NCI-H187 treated with DMSO at 0.1 percent for 48 hours (cell line): ENCODE results near the gene TEX26.

Experiments used
- DNase-seq: peaks from one replicate; lab custom pipeline; 2025; lab: John Stamatoyannopoulos, UW

The TEX26 gene

GRCh38 chr13:30976025-30976424 lies 43.6 kb downstream of the TEX26 start:
- no peak for DNase-seq

GRCh38 chr13:30978981-30979956 lies 46.8 kb downstream of the TEX26 start:
- no peak for DNase-seq

GRCh38 chr13:30982506-30982905 lies 50.0 kb downstream of the TEX26 start:
- DNase-seq, result no peak

GRCh38 chr13:30982906-30983305 lies 50.5 kb downstream of the TEX26 start:
- DNase-seq, result no peak

GRCh38 chr13:30983431-30983830 lies 51.0 kb downstream of the TEX26 start:
- DNase-seq, result no peak

GRCh38 chr13:30984620-30985019 lies 52.2 kb downstream of the TEX26 start:
- no peak for DNase-seq

- DNase-seq, result no peak
Observed at GRCh38 chr13:30985637-30986205, 53.3 kb downstream of the TEX26 start.

- DNase-seq, result no peak
Observed at GRCh38 chr13:30991184-30991583, 58.7 kb downstream of the TEX26 start.

GRCh38 chr13:30991922-30992321 lies 59.5 kb downstream of the TEX26 start:
- DNase-seq, result no peak

GRCh38 chr13:30995331-30995730 lies 62.9 kb downstream of the TEX26 start:
- no peak for DNase-seq

- DNase-seq, result peak; percentile 60
Observed at GRCh38 chr13:30997697-30998096, 65.2 kb downstream of the TEX26 start.

- no peak for DNase-seq
Observed at GRCh38 chr13:30998136-30999088, 66.0 kb downstream of the TEX26 start.

- no peak for DNase-seq
Observed at GRCh38 chr13:31000889-31001288, 68.4 kb downstream of the TEX26 start.

GRCh38 chr13:31001647-31002046 lies 69.2 kb downstream of the TEX26 start:
- DNase-seq, result no peak

- DNase-seq, result no peak
Observed at GRCh38 chr13:31005066-31005465, 72.6 kb downstream of the TEX26 start.

GRCh38 chr13:31007417-31007816 lies 75.0 kb downstream of the TEX26 start:
- DNase-seq, result no peak

- DNase-seq, result no peak
Observed at GRCh38 chr13:31008400-31009115, 76.1 kb downstream of the TEX26 start.

- no peak for DNase-seq
Observed at GRCh38 chr13:31009166-31009565, 76.7 kb downstream of the TEX26 start.

- no peak for DNase-seq
Observed at GRCh38 chr13:31010296-31010695, 77.8 kb downstream of the TEX26 start.

GRCh38 chr13:31011193-31011860 lies 78.9 kb downstream of the TEX26 start:
- DNase-seq, result no peak
